Middle frontal gyrus (tissue), 1 donor: Measurements from ENCODE around the gene LTF.
"Not testable (repeated sequence)": the region's sequence is repeated elsewhere in the genome, so short reads cannot be mapped to it uniquely, and the experiment has no call there.

Source experiments
- DNase-seq: peaks from one replicate; pipeline ENCODE4 v3.0.0-alpha.2; 2015; ENCODE audit warnings: low spot score; ENCODE audit errors: extremely low spot score

The LTF gene

GRCh38 chr3:46464326-46465195 is at the start of gene LTF:
Gene LTF (minus strand): TSS chr3:46464905. CDS start chr3:46464867, 38 bp downstream.
- DNase-seq: no peak

- DNase-seq: no peak
Measured at GRCh38 chr3:46512191-46512749, 47.6 kb upstream of the LTF start.

- DNase-seq: no peak
Measured at GRCh38 chr3:46509661-46510187, 45.0 kb upstream of the LTF start.

GRCh38 chr3:46508850-46509591 is 44.3 kb upstream of the LTF start:
- DNase-seq: no peak

GRCh38 chr3:46506526-46506925 is 41.8 kb upstream of the LTF start:
- no peak for DNase-seq

GRCh38 chr3:46505953-46506352 is 41.2 kb upstream of the LTF start:
- no peak for DNase-seq

GRCh38 chr3:46504789-46505188 is 40.1 kb upstream of the LTF start:
- DNase-seq: no peak

GRCh38 chr3:46503200-46503874 is 38.6 kb upstream of the LTF start:
- DNase-seq: no peak

- DNase-seq: no peak
Measured at GRCh38 chr3:46501702-46502101, 37.0 kb upstream of the LTF start.

GRCh38 chr3:46500656-46501635 is 36.2 kb upstream of the LTF start:
- no peak for DNase-seq

GRCh38 chr3:46498916-46499519 is 34.3 kb upstream of the LTF start:
- DNase-seq: no peak

- DNase-seq: no peak
Measured at GRCh38 chr3:46497556-46498265, 33.0 kb upstream of the LTF start, which contains the start of gene RTP3. Gene RTP3 (plus strand): TSS chr3:46497976. CDS start chr3:46498063, 87 bp downstream.

- no peak for DNase-seq
Measured at GRCh38 chr3:46496746-46497555, 32.2 kb upstream of the LTF start.

GRCh38 chr3:46495901-46496456 is 31.3 kb upstream of the LTF start:
- no peak for DNase-seq

GRCh38 chr3:46494491-46494890 is 29.8 kb upstream of the LTF start:
- DNase-seq: not testable (repeated sequence)

GRCh38 chr3:46492890-46493547 is 28.3 kb upstream of the LTF start:
- DNase-seq: no peak
